ENCODE measurements around the gene CPEB4.

Gene CPEB4

DNA sequence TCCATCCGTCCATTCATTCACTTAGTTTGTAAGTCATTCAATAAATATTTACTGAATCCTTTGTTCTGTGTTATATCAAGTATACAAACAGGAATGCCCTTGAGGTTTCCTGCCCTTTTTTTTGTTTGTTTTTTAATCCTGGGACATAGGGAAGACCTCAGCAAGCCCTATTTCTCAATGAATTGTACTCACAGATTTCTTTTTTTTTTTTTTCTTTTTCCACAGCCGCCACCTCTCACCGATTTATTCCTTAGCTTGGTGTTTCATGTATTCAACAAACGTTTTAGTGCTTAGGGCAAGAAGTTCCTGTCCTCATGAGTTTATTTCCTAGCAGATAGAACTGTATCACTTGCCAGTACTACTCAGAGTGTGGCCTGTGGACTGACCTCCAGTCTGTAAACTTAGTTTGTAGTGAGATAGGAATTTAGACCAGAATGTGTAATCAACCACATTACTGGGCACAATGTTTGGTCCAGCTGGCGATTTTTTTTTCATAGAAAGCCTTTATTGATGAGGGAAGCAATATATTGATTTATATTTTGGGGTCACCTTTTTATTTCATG lies 65.5 kb downstream of the CPEB4 start:
- H3K27ac ChIP-seq, result peak overlapping the region; percentile 56
- no peak for TF ChIP-seq ZFX (IDR thresholded peaks at IDR 0.05; ENCODE audit: borderline replicate concordance)
- TF ChIP-seq, protein P1, sequence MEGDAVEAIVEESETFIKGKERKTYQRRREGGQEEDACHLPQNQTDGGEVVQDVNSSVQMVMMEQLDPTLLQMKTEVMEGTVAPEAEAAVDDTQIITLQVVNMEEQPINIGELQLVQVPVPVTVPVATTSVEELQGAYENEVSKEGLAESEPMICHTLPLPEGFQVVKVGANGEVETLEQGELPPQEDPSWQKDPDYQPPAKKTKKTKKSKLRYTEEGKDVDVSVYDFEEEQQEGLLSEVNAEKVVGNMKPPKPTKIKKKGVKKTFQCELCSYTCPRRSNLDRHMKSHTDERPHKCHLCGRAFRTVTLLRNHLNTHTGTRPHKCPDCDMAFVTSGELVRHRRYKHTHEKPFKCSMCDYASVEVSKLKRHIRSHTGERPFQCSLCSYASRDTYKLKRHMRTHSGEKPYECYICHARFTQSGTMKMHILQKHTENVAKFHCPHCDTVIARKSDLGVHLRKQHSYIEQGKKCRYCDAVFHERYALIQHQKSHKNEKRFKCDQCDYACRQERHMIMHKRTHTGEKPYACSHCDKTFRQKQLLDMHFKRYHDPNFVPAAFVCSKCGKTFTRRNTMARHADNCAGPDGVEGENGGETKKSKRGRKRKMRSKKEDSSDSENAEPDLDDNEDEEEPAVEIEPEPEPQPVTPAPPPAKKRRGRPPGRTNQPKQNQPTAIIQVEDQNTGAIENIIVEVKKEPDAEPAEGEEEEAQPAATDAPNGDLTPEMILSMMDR (IDR thresholded peaks at IDR 0.05), result no peak

DNA sequence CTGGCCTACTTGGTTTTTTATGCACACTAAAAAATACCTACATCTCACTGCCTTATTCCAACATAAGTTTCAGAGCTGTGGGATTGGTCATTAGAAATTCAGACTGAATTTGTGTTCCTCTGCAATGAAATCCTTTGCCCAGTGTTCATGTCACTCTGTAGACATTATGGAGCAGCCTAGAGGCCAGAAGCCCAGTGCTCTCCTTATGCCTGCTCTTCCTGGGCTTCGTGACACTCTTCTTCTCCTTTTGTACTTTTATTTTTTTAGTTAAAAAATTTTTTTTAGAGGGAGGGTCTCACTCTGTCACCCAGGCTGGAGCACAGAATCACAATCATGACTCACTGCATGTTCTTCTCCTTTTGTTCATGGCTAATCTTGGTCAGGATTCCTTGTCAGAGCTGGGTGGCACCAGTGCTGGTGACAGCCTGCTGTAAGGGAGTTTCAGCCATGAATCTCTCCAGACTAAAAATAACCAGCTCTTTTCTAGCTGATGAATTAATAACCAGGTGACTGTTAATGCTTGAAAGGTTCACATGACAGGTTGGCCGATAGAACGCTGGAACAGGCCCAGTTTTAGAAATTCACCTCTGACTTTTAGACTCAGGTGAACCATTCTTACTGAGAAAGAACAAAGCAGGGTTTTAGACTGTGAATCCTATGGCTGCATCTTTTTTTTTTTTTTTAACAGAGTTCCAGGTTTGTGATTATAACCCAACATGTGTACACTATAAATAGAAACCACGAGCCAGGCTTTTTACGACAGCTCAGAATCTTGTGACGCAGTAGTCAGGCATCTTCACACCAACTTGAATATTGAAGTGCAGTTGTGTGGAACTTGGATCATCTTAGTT lies 66.7 kb downstream of the CPEB4 start:
- TF ChIP-seq, protein P1 (IDR thresholded peaks at IDR 0.05), result no peak
- TF ChIP-seq ZFX (IDR thresholded peaks at IDR 0.05; ENCODE audit: borderline replicate concordance), result no peak
- H3K27ac ChIP-seq, result no peak overlapping the region

DNA sequence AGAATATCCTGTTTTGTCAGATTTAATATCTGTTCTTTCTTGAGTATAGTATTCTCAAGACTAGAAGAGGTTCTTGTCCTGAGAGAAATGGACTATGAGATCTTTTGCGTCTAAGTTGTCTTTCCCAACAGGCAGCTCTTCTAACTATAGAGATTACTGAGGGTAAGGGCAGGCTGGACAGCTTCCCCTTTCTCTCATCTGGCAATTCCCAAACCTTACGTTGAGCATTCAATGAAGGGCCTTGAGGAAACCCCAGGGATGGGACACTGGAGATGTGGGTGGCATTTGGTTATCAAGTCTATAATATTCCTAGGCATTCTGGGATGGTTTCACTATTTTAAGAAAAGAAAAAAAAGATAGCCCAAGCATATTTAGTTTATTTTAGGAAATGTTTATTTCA lies 72.8 kb downstream of the CPEB4 start:
- TF ChIP-seq, protein P1 (IDR thresholded peaks at IDR 0.05), result no peak
- TF ChIP-seq ZFX (IDR thresholded peaks at IDR 0.05; ENCODE audit: borderline replicate concordance), result no peak

DNA sequence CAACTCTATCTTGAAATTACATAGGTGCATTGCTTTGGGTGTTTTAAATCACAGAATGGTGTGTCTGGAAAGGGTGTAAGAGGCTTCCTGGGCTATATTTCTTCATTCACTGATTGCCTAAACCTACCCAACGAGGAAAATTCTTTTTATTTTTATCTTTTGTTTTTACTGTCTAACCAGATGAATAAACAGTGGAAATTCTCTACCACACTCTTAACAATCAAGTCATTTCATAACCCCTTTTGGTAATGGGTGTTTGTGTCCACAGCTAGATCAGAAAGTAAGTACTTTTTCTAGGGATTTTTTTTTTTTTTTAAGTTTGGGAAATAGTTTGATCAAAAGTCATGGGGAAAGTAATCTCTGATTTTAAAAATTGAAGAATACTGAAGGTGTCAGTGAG lies 73.3 kb downstream of the CPEB4 start:
- H3K27ac ChIP-seq, result no peak overlapping the region

More for the DNA sequence above, 72.8 kb downstream of the CPEB4 start:
- no peak overlapping the region for H3K27ac ChIP-seq

DNA sequence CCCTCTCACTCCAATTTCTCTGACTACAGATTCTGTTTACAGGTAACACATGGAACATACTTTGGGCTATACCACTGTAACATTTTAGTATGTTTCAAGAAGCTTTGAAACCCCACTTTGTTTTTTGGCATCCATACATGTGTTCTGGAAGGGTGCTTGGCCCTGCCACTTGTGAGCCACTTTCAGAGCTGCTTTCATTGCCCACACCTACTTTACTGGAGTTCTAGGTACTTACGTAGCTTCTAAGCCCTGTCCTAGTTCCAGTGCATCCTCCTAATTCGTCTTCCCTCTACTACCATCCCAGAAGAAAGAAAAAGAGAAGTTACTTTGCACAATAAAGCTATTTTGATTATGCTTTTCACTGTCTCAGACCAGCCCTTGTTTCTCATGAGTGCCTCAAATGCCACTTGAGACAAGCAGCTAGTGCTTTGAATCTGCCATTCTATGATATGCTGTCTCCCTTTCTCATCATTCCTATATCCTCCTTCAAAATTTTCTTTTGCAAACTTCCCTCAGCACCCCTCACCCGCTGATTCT lies 74.4 kb downstream of the CPEB4 start:
- H3K27ac ChIP-seq, result no peak overlapping the region

More for the DNA sequence above, 73.3 kb downstream of the CPEB4 start:
- TF ChIP-seq, protein P1 (IDR thresholded peaks at IDR 0.05), result no peak
- no peak for TF ChIP-seq ZFX (IDR thresholded peaks at IDR 0.05; ENCODE audit: borderline replicate concordance)

DNA sequence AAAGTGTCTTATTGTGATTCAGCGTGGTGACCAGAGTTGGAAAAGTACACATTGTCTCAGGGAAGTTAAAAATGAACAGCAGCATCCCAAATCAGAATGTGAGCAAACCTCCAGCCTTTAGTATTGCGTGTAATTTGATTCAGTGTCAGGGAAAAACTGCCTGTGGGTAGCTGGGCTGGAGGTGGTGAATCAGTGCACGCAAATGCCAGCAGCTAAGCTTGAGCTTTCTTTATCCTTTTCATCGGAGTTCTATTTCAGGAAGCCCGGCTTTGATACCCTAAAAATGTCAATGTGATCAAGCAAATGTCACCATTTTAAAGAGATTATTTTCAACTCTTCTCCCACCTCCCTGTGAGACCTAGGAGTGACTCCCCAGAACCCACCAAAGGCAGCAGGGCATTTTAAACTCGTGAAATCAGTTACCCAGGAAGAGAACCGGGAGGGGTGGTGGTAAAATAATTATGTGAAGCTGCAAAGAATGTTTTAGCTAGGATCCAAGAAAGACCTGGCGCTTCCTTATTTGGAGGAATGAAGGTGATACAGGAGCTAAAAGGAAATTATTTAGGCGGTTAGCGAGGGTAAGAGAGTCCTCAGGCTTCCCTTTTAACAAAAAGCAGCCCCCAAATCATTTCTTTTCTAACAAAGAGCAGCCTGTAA lies 75.2 kb downstream of the CPEB4 start:
- TF ChIP-seq ZFX (IDR thresholded peaks at IDR 0.05; ENCODE audit: borderline replicate concordance), result no peak
- TF ChIP-seq, protein P1 (IDR thresholded peaks at IDR 0.05), result no peak
- 0 out of 2 replicates have a peak overlapping the region, but pooled peaks have one; percentile 31 for H3K27ac ChIP-seq

More for the DNA sequence above, 74.4 kb downstream of the CPEB4 start:
- no peak for TF ChIP-seq ZFX (IDR thresholded peaks at IDR 0.05; ENCODE audit: borderline replicate concordance)
- TF ChIP-seq, protein P1 (IDR thresholded peaks at IDR 0.05), result no peak
